Activated CD8-positive, alpha-beta memory T cell treated with anti-CD3 and anti-CD28 coated beads, Interleukin-2, amount 50 U/mL, for 24 hours (primary cell): ENCODE results near the gene ANKRD30A.
"Not testable (repeated sequence)": the region's sequence is repeated elsewhere in the genome, so short reads cannot be mapped to it uniquely, and the experiment has no call there.

Experiments
- DNase-seq: peaks from one replicate; pipeline ENCODE4 v3.0.0-alpha.2; 2020; ENCODE audit errors: extremely low read depth

ANKRD30A gene

GRCh38 chr10:37269554-37270256, 144.3 kb downstream of the ANKRD30A start:
- DNase-seq = no peak

- DNase-seq = no peak
Measured at GRCh38 chr10:37275216-37275777, 149.9 kb downstream of the ANKRD30A start.

GRCh38 chr10:37285063-37285462, 159.7 kb downstream of the ANKRD30A start:
- no peak for DNase-seq

- no peak for DNase-seq
Measured at GRCh38 chr10:37289833-37290464, 164.6 kb downstream of the ANKRD30A start.

- no peak for DNase-seq
Measured at GRCh38 chr10:37301271-37301670, 175.9 kb downstream of the ANKRD30A start.

- DNase-seq = no peak
Measured at GRCh38 chr10:37304036-37304435, 178.6 kb downstream of the ANKRD30A start.

- no peak for DNase-seq
Measured at GRCh38 chr10:37314350-37314749, 189.0 kb downstream of the ANKRD30A start.

- DNase-seq = no peak
Measured at GRCh38 chr10:37314862-37315261, 189.5 kb downstream of the ANKRD30A start.

GRCh38 chr10:37344413-37344812, 219.0 kb downstream of the ANKRD30A start:
- DNase-seq = no peak

GRCh38 chr10:37379991-37380390, 254.6 kb downstream of the ANKRD30A start:
- no peak for DNase-seq

- DNase-seq = no peak
Measured at GRCh38 chr10:37381271-37381670, 255.9 kb downstream of the ANKRD30A start.

- no peak for DNase-seq
Measured at GRCh38 chr10:37384923-37385322, 259.5 kb downstream of the ANKRD30A start.

GRCh38 chr10:37390926-37391325, 265.5 kb downstream of the ANKRD30A start:
- no peak for DNase-seq

- not testable (repeated sequence) for DNase-seq
Measured at GRCh38 chr10:37400774-37401173, 275.4 kb downstream of the ANKRD30A start.

GRCh38 chr10:37401225-37401624, 275.8 kb downstream of the ANKRD30A start:
- DNase-seq = no peak

GRCh38 chr10:37403776-37404175, 278.4 kb downstream of the ANKRD30A start:
- no peak for DNase-seq
